ENCODE results near the gene SELENOO. TPM values are rescaled to one million over a fixed set of nuclear protein-coding genes. Genes with fewer than 3 reads are reported as not detected.

The SELENOO gene
- total and polyA plus RNA-seq, 2 experiments from 2014 or later, result 31.6 to 37.7 TPM

DNA sequence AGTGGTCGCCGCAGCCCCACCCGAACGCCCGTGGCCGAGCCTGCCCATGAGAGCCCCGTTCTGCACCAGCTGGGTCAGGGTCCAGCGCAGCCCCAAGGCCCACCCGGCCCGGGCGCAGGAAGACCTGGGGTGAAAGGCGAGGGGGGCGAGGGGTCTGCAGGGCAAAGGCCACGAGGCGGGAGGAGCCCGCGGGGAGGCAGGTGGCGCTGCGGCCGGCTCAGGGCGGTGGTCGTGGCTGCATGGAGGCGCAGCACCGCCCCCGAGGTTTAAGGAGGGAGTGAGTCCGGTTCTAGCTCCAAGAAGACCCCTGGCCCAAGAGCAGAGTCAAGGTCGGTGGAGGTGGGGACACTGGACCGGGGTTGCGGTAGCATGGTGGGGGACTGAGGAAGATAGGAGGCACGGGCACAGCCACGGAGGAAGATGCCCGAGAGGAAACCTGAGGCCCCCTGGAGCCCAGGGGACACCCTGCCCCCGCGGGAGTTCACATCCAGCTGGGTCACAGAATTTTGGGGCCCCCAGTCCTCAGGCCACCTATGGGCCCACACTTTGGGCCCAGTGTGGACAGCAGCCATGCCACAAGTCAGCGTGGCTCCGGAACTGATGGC lies 50.8 kb downstream of the SELENOO start:
- H3K27me3 ChIP-seq, result no peaks in the 10 kb centered on the region
- H3K79me2 ChIP-seq, result peaks cover 21% of the 10 kb centered on the region
- no peak for DNase-seq (ENCODE audit: low spot score)
- peak overlapping the region; percentile 39 for H2AFZ ChIP-seq
- 26% methylated on average over 24 of the region's 36 CpGs for WGBS (ENCODE audit: low lambda C conversion rate, missing lambda C conversion rate)
- no peak for TF ChIP-seq EZH2 (IDR thresholded peaks at IDR 0.05; ENCODE audit: borderline replicate concordance)
- TF ChIP-seq, protein P1, sequence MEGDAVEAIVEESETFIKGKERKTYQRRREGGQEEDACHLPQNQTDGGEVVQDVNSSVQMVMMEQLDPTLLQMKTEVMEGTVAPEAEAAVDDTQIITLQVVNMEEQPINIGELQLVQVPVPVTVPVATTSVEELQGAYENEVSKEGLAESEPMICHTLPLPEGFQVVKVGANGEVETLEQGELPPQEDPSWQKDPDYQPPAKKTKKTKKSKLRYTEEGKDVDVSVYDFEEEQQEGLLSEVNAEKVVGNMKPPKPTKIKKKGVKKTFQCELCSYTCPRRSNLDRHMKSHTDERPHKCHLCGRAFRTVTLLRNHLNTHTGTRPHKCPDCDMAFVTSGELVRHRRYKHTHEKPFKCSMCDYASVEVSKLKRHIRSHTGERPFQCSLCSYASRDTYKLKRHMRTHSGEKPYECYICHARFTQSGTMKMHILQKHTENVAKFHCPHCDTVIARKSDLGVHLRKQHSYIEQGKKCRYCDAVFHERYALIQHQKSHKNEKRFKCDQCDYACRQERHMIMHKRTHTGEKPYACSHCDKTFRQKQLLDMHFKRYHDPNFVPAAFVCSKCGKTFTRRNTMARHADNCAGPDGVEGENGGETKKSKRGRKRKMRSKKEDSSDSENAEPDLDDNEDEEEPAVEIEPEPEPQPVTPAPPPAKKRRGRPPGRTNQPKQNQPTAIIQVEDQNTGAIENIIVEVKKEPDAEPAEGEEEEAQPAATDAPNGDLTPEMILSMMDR (IDR thresholded peaks at IDR 0.05; ENCODE audit: poor library complexity), result no peak
- no peak for TF ChIP-seq EZH2phosphoT487 (IDR thresholded peaks at IDR 0.05; ENCODE audit: low read depth, severe bottlenecking, unreplicated experiment)
- peaks cover 13% of the 10 kb centered on the region for H3K4me1 ChIP-seq (ENCODE audit: insufficient read depth)
- peak overlapping the region; percentile 99 for H3K4me2 ChIP-seq
- no peaks in the 10 kb centered on the region for H3K9me2 ChIP-seq (replicated peaks; ENCODE audit: insufficient read depth)
- no peak overlapping the region for H3K27ac ChIP-seq
- no peaks in the 10 kb centered on the region for H3K9me3 ChIP-seq (ENCODE audit: low read depth)
- no peaks in the 10 kb centered on the region for H3K36me3 ChIP-seq (replicated peaks; ENCODE audit: insufficient read depth, low read depth)
- H4K20me1 ChIP-seq (ENCODE audit: insufficient read depth, poor library complexity, severe bottlenecking), result no peaks in the 10 kb centered on the region
- H3K4me3 ChIP-seq, result peak overlapping the region; percentile 70

DNA sequence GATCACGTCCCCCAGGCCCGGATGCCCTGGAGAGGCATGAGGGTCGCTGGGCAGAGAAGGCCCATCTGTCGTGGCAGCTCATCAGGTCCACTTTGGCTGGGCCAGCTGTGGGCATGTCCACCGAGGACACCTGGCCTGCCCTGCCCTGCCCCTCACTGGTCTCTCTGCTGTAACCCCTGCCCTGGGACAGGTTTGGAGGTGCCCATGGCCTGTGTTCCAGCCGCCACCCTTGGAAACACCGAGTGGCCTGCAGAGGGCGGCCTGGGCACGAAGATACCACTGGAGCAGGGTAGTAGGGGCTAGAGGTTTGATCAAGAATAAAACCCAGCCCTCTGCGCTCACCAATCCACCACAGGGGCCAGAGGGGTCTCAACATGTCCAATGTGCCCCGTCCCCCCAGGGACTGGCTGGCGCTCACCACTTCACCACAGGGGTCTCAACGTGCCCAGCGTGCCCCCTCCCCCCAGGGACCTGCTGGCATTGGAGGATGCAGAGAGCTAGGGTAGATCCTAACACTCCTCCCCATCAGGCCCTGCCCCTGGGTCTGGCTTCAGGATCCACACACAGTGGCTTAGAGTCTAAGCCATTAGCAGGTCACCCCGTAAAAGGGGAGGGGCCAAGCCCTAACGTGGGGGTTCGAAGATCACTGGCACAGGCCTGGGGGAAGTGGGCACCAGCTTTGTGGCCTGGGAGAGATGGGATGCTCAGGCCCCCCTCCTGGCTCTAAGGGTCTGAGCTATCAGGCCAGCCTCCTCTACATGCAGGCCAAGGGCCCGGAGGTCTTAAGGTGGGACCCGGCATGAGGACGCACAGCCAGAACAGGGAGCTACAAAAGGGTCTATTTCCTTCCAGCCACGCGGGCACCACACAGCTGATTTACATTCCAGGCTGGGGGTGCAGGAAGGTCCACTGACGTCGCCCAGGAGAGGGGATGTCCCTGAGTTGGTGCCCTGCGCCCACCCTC lies 51.6 kb downstream of the SELENOO start:
- Histone ChIP-seq H4K20me1 (ENCODE audit: insufficient read depth, poor library complexity, severe bottlenecking) (no peaks in the 10 kb centered on the region), H3K27me3 (no peaks in the 10 kb centered on the region), H3K4me1 (ENCODE audit: insufficient read depth) (peaks cover 13% of the 10 kb centered on the region), H3K4me2 (no peak overlapping the region), H3K9me3 (ENCODE audit: low read depth) (no peaks in the 10 kb centered on the region), H3K79me2 (peaks cover 13% of the 10 kb centered on the region), H3K36me3 (replicated peaks; ENCODE audit: insufficient read depth, low read depth) (no peaks in the 10 kb centered on the region), H3K27ac (no peak overlapping the region), H3K9me2 (replicated peaks; ENCODE audit: insufficient read depth) (no peaks in the 10 kb centered on the region), H2AFZ (no peak overlapping the region), H3K4me3 (no peak overlapping the region)
- TF ChIP-seq EZH2 (IDR thresholded peaks at IDR 0.05; ENCODE audit: borderline replicate concordance), result no peak
- no peak for TF ChIP-seq EZH2phosphoT487 (IDR thresholded peaks at IDR 0.05; ENCODE audit: low read depth, severe bottlenecking, unreplicated experiment)
- TF ChIP-seq, protein P1 (IDR thresholded peaks at IDR 0.05; ENCODE audit: poor library complexity), result peak; percentile 66
- 67% methylated on average over 25 of the region's 25 CpGs for WGBS (ENCODE audit: low lambda C conversion rate, missing lambda C conversion rate)
- peak; percentile 80 for DNase-seq (ENCODE audit: low spot score)

DNA sequence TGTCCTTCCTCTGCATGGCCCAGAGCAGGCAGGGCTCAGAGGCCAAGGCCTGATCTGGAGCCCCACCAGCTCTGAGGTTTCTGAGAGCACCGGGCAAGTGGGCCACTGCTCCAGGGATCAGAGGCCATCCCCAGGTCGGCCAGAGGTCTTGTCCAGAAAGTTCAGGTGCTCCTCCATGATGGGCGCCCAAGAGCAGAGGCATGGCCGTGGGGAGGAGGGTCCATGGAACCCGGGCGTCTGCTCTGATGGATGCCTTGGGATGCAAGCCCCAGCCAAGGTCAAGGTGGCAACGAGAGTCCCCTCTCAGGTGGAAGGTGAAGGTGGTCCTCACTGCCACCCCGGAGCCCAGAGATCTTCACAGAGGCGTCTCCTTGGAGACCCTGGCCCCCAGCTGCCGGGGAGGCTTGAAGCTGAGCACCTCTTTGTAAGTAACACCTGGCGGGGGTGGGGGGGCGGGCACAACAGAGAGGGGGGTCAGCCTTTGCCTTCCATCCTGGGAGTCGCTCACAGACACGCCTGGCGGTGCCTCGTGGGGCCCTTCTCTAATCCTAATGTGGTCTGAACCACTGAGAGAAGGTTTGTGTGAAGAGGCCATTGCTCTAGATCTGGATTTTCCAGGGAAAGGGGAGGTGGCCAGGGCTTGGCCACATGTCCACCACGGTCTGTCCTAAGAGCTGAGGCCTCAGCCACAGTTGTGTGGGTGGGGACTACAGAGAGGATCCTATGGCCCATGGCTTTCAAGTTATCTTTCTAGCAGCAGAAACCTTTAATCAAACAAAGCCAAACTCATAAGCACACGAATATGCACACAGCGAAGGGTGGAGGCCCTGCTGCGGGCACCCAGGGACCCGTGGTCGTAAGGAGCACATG lies 52.5 kb downstream of the SELENOO start:
- no peak overlapping the region for H3K4me3 ChIP-seq
- H3K4me1 ChIP-seq (ENCODE audit: insufficient read depth), result peaks cover 13% of the 10 kb centered on the region
- H3K79me2 ChIP-seq, result peaks cover 10% of the 10 kb centered on the region
- no peaks in the 10 kb centered on the region for H3K9me3 ChIP-seq (ENCODE audit: low read depth)
- H3K27me3 ChIP-seq, result no peaks in the 10 kb centered on the region
- TF ChIP-seq EZH2phosphoT487 (IDR thresholded peaks at IDR 0.05; ENCODE audit: low read depth, severe bottlenecking, unreplicated experiment), result no peak
- TF ChIP-seq, protein P1 (IDR thresholded peaks at IDR 0.05; ENCODE audit: poor library complexity), result no peak
- no peak for TF ChIP-seq EZH2 (IDR thresholded peaks at IDR 0.05; ENCODE audit: borderline replicate concordance)
- H3K36me3 ChIP-seq (replicated peaks; ENCODE audit: insufficient read depth, low read depth), result no peaks in the 10 kb centered on the region
- no peak overlapping the region for H2AFZ ChIP-seq
- DNase-seq (ENCODE audit: low spot score), result no peak
- H4K20me1 ChIP-seq (ENCODE audit: insufficient read depth, poor library complexity, severe bottlenecking), result no peaks in the 10 kb centered on the region
- H3K4me2 ChIP-seq, result no peak overlapping the region
- no peak overlapping the region for H3K27ac ChIP-seq
- no peaks in the 10 kb centered on the region for H3K9me2 ChIP-seq (replicated peaks; ENCODE audit: insufficient read depth)
- 91% methylated on average over 18 of the region's 22 CpGs for WGBS (ENCODE audit: low lambda C conversion rate, missing lambda C conversion rate)

Measured in hepatocyte (in vitro differentiated cells).